ENCODE data around the gene IRF2. TPM values are rescaled to one million over a fixed set of nuclear protein-coding genes. Genes with fewer than 3 reads are reported as not detected.

Gene IRF2
- total and polyA plus RNA-seq, 5 donors, result 16.8 to 39.3 (median 28.3) TPM

DNA sequence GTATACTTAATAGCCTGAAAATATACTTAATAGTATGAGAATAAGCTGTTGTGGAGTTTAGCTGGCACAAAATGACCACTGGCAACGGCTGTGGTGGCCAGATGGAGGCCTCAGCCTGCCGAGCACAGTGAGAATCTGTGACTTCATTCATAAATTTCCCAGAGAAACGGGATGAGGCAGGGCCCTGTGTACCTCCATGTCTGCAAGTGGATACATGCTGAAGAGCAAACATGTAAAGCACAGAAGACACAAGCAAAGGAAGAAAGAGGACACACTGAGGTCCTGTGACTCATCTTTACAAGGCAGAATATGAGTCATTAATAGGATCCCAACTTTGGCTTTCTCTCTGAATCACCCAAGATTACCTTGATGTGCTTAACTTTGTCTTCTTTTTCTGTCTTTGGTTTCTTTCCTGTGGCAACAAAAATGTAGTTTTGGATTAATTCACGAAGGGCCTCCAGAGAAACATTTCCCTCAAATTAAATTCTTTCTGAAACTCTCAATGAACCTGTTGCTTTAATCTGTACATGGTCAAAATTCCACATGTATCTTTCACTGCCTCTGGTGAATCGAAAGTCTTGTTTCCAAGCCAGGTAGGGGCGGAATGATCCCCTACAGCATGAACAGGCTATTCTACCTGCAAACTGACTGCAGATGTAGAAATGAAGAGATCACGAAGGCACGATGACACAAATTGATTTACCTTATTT is 56.4 kb downstream of the IRF2 start:
- no peaks in the 10 kb centered on the region for H3K9me3 ChIP-seq (ENCODE audit: control insufficient read depth, low read length)
- H3K27me3 ChIP-seq (ENCODE audit: control insufficient read depth, insufficient read depth), result no peaks in the 10 kb centered on the region
- peak in 1 of 3 donors; percentile 71 for DNase-seq
- no peak overlapping the region for H3K27ac ChIP-seq (ENCODE audit: low read length)
- peak; percentile 32 to 43 for ATAC-seq
- intact Hi-C loops (cut with DNase I), result loop anchor here in 2 of 4 donors (5.0 to 10.0 kb wide), 2 partner anchors 47 to 54 kb away; partner anchors contain the start of gene IRF2 (in 1 of the 2)
- no peak overlapping the region for H3K4me3 ChIP-seq (ENCODE audit: low read length)
- peaks cover 17% of the 10 kb centered on the region for H3K4me1 ChIP-seq (ENCODE audit: control insufficient read depth, insufficient read depth, low read length)
- 71% methylated on average over 8 of the region's 8 CpGs for WGBS

DNA sequence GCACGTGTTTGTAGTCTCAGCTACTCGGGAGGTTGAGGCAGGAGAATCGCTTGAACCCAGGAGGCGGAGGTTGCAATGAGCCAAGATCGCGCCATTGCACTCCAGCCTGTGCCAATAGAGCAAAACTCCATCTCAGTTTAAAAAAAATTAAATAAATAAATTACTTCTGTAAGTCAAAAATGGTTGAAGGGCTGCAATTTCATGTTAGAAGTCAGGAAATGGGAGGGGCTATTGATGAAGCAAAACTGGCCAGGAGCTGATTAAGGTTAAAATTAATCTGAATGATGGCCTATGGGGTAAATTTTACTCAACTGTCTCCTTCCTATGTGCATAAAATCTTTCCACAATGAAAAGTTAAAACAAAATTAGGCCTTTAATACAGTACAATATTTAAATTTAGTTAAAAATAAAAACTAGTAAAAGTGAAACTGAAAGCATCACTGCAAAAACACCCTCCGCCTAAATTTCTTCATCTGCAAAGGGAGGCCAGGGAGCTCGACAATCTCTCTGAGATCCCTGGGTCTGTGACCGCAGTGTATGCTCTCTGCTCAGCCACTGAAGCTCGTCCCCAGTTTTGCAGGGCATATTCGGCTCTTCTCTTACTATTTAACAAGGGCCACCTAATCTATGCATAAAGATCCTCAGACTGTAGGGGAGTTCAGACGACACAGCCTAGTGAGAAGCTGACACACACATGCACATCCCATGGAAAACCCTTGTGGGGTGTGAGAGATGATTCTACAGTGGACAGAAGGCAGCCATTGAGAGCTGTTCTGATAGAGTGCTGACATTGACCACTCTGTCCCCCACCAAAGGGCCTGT is 57.2 kb downstream of the IRF2 start:
- intact Hi-C loops (cut with DNase I), result loop anchor here in 2 of 4 donors (5.0 to 10.0 kb wide), 2 partner anchors 48 to 55 kb away; partner anchors contain the start of gene IRF2 (in 1 of the 2)
- 63% methylated on average over 12 of the region's 12 CpGs for WGBS
- Histone ChIP-seq H3K27ac (ENCODE audit: low read length) (peak overlapping the region; percentile 86), H3K9me3 (ENCODE audit: control insufficient read depth, low read length) (no peaks in the 10 kb centered on the region), H3K4me1 (ENCODE audit: control insufficient read depth, insufficient read depth, low read length) (peaks cover 22% of the 10 kb centered on the region), H3K27me3 (ENCODE audit: control insufficient read depth, insufficient read depth) (no peaks in the 10 kb centered on the region), H3K4me3 (ENCODE audit: low read length) (peak overlapping the region; percentile 43)
- ATAC-seq (peak; percentile 57 to 58), DNase-seq (no peak)

DNA sequence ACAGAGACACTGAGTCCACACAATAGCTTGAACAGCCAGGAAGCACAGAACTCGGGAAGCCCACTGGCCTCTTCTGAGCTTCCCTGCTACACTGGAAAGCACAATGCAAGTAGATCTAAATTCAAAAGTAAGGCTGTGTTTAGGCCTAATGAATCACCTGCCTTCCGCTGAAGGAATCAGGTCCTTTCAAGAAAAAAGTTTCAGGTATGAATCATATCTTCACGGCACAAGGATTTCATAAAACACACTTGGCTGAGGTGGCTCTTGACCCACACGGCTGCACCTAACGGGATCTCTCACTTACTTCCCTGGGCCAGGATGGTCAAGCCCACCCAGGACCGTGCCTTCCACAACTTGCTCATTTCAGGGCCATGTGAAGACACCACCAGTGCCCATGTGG is 59.3 kb downstream of the IRF2 start:
- no peaks in the 10 kb centered on the region for H3K27me3 ChIP-seq (ENCODE audit: control insufficient read depth, insufficient read depth)
- ATAC-seq (no peak), DNase-seq (no peak)
- H3K27ac ChIP-seq (ENCODE audit: low read length), result no peak overlapping the region
- WGBS, result 91% methylated on average over 6 of the region's 6 CpGs
- H3K9me3 ChIP-seq (ENCODE audit: control insufficient read depth, low read length), result no peaks in the 10 kb centered on the region
- H3K4me3 ChIP-seq (ENCODE audit: low read length), result no peak overlapping the region
- peaks cover 24% of the 10 kb centered on the region for H3K4me1 ChIP-seq (ENCODE audit: control insufficient read depth, insufficient read depth, low read length)
- intact Hi-C loops (cut with DNase I), result loop anchor here in 2 of 4 donors (5.0 to 10.0 kb wide), 2 partner anchors 50 to 57 kb away; partner anchors contain the start of gene IRF2 (in 1 of the 2)

DNA sequence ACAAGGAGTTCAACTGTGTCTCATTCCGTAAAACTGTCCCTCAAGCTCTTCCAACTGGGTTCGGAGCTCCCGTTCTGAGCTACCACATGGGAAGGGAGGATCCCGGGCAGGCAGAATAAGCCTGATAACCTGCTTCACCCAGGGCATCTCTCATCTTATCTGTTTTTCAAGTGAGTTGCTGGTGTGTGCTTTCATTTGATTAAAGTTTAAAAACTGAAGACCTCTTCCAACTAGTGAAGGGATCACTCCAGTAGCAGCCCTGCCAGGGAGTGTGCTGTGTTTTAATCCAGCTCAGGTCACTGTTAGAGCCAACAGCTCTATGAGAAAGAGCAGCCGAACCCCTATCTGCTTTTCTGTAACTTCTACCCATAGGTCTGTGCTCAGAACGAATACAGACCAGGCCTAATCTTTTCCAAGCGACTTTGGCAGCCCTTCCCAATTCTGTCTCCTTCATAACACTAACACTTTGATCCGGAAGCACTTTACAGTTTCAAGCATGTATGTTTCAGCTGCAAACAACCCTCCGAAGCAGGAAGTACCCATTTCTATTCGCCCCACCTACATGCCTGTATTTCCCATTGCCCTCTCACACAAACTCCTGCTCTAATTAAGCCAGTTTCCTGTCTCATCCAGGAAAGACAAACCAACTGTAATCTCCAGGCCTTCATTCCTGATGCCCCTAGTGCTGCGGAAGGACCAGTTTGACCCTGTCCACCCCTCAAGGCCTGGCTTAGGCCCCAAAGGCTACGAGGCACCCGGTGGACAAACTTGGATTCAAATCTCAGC is 60.9 kb downstream of the IRF2 start:
- peak; percentile 56 to 61 for ATAC-seq

DNA sequence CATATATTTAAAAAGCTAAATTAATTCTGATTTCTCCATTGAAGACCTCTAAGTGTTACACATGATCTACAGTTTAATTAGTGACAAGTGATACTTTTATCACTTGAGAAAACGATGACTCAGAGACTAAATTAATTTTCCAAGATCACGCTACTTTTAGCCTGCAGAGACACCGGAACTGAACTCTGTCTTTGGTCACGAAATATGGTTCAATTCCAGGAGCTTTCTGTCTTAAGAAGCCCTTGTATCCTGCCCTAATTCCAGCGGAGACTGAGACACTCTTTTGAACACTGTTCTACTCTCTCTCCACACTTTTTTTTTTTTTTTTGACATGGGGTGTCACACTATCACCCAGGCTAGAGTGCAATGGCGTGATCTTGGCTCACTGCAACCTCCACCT is 63.6 kb downstream of the IRF2 start:
- WGBS, result 76% methylated on average over 6 of the region's 6 CpGs
- ATAC-seq, result no peak
- H3K4me3 ChIP-seq (ENCODE audit: low read length), result no peak overlapping the region
- no peaks in the 10 kb centered on the region for H3K27me3 ChIP-seq (ENCODE audit: control insufficient read depth, insufficient read depth)
- DNase-seq, result no peak
- no peaks in the 10 kb centered on the region for H3K9me3 ChIP-seq (ENCODE audit: control insufficient read depth, low read length)
- intact Hi-C loops (cut with DNase I), result loop anchor here in 1 of 4 donors (10.0 kb wide), 1 partner anchor 54 kb away; no protein-coding TSS in a partner anchor
- peaks cover 37% of the 10 kb centered on the region for H3K4me1 ChIP-seq (ENCODE audit: control insufficient read depth, insufficient read depth, low read length)
- no peak overlapping the region for H3K27ac ChIP-seq (ENCODE audit: low read length)

More for the DNA sequence above, 60.9 kb downstream of the IRF2 start:
- intact Hi-C loops (cut with DNase I), result loop anchor here in 1 of 4 donors (10.0 kb wide), 1 partner anchor 51 kb away; no protein-coding TSS in a partner anchor
- Histone ChIP-seq H3K9me3 (ENCODE audit: control insufficient read depth, low read length) (no peaks in the 10 kb centered on the region), H3K4me3 (ENCODE audit: low read length) (no peak overlapping the region), H3K27me3 (ENCODE audit: control insufficient read depth, insufficient read depth) (no peaks in the 10 kb centered on the region), H3K27ac (ENCODE audit: low read length) (peak overlapping the region; percentile 87), H3K4me1 (ENCODE audit: control insufficient read depth, insufficient read depth, low read length) (peaks cover 30% of the 10 kb centered on the region)
- WGBS, result 39% methylated on average over 13 of the region's 13 CpGs
- no peak for DNase-seq

DNA sequence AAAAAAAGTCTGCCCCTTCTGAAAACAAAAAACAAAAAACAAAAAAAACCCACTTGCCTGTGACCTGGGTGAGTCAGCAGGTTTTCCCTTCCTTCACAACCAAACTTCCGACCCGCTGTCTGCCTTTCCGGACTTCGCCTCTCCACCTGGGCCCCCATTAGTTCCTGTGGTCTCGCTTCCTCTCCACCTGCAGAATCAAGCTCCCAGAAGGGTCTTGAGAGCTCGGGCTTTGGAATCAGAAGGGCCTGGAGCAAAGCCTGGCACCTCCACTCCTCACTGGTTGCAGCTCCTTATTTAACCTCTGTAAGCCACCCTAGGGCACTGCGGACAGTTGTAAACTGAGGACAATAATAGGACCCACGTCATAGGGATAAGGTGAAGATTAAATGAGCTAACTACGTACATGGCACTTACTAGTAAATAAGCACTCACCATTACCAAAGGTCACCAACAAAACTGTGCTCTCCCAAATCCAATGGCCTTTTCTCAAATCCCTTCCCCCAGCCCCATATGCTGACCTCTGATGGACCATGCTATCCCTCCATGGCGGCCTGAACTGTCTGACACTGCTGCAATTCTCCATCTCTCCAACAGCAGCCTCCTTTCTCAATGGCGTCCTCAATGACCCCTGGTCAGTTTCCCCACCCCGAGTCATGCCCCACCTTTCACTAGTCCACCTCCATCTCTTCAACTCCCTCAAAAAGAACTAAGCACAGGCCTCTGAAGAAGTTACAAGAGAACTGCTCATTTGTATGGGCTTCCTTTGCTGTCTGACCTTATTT is 64.2 kb downstream of the IRF2 start:
- H3K4me1 ChIP-seq (ENCODE audit: control insufficient read depth, insufficient read depth, low read length), result peaks cover 37% of the 10 kb centered on the region
- H3K4me3 ChIP-seq (ENCODE audit: low read length), result no peak overlapping the region
- 86% methylated on average over 12 of the region's 12 CpGs for WGBS

DNA sequence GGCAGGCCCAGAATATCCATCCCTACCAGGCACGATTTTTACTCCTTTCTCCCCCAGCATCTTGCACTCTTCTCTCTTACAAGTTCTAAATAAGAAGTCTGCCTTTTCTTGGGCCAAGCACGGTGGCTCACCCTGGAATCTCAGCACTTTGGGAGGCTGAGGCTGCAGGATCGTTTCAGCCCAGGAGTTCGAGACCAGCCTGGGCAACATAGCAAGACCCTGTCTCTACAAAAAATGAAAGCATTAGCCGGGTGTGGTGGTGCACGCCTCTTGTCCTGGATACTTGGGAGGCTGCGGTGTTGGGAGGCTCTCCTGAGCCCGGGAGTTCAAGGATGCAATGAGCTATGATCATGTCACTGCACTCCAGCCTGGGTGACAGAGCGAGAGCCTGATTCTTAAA is 64.8 kb downstream of the IRF2 start:
- DNase-seq (no peak), ATAC-seq (no peak)
- peaks cover 37% of the 10 kb centered on the region for H3K4me1 ChIP-seq (ENCODE audit: control insufficient read depth, insufficient read depth, low read length)
- 92% methylated on average over 9 of the region's 9 CpGs for WGBS
- no peak overlapping the region for H3K4me3 ChIP-seq (ENCODE audit: low read length)
- H3K27ac ChIP-seq (ENCODE audit: low read length), result no peak overlapping the region
- no peaks in the 10 kb centered on the region for H3K9me3 ChIP-seq (ENCODE audit: control insufficient read depth, low read length)
- no peaks in the 10 kb centered on the region for H3K27me3 ChIP-seq (ENCODE audit: control insufficient read depth, insufficient read depth)
- intact Hi-C loops (cut with DNase I), result no loop called here

More for the DNA sequence above, 64.2 kb downstream of the IRF2 start:
- DNase-seq (no peak), ATAC-seq (no peak)
- Histone ChIP-seq H3K27me3 (ENCODE audit: control insufficient read depth, insufficient read depth) (no peaks in the 10 kb centered on the region), H3K9me3 (ENCODE audit: control insufficient read depth, low read length) (no peaks in the 10 kb centered on the region), H3K27ac (ENCODE audit: low read length) (no peak overlapping the region)
- intact Hi-C loops (cut with DNase I), result loop anchor here in 1 of 4 donors (10.0 kb wide), 1 partner anchor 55 kb away; no protein-coding TSS in a partner anchor

DNA sequence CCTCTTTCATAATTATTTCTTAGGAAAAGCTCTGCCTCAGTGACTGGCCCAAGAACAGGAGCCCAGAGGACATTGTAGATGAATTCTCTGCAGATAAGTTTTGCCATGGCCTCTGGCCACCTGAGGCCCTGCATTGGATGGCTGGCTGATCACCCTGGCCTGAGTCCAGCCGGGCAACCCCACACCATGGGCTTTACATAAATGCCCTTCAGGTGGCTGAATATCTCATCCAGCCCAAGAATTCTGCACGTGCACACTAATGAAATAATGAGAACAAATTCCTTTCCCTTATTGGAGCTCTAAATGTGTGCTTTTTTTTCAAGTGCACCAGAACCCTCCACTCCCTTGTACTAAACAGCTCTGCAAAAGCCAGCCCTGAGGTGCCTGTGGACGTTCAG is 65.7 kb downstream of the IRF2 start:
- Histone ChIP-seq H3K27ac (ENCODE audit: low read length) (no peak overlapping the region), H3K4me1 (ENCODE audit: control insufficient read depth, insufficient read depth, low read length) (peaks cover 34% of the 10 kb centered on the region), H3K27me3 (ENCODE audit: control insufficient read depth, insufficient read depth) (no peaks in the 10 kb centered on the region), H3K4me3 (ENCODE audit: low read length) (no peak overlapping the region), H3K9me3 (ENCODE audit: control insufficient read depth, low read length) (no peaks in the 10 kb centered on the region)
- no peak for DNase-seq
- no peak for ATAC-seq
- intact Hi-C loops (cut with DNase I), result no loop called here
- 76% methylated on average over 3 of the region's 3 CpGs for WGBS

DNA sequence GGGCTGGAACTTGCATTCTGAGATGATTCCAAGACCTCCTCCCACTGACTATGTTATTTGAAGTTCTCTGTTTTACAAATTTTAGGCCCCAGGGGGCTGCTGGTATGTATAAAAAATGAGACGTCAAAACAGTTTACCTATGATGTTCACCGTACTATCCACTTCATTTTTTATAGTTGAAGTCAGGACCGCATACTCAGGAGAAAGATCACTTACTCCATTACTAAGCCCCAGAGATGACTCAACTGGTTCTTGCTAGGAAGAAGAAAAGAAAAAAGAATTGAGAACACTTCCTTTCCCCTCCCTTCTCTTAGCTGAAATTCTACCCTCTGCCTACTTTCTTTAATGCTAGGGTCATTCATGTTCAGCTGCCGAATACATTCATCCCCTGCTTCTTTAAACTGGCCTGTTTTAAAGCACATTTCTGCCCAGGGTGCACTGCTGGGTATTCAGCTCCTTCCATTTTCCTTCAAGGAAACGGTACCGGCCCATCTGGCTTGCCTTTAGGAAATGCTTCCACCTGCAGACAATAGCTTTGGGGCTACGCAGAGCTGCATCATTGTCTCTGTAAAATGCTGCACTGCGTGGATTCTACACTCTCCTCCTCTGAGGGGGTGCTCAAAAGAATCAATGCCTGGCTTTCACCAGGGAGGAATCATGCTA is 66.2 kb downstream of the IRF2 start:
- intact Hi-C loops (cut with DNase I), result no loop called here
- no peak for ATAC-seq

More for the DNA sequence above, 66.2 kb downstream of the IRF2 start:
- Histone ChIP-seq H3K4me1 (ENCODE audit: control insufficient read depth, insufficient read depth, low read length) (peaks cover 28% of the 10 kb centered on the region), H3K9me3 (ENCODE audit: control insufficient read depth, low read length) (no peaks in the 10 kb centered on the region), H3K27me3 (ENCODE audit: control insufficient read depth, insufficient read depth) (no peaks in the 10 kb centered on the region), H3K27ac (ENCODE audit: low read length) (peak overlapping the region; percentile 65), H3K4me3 (ENCODE audit: low read length) (no peak overlapping the region)
- 67% methylated on average over 8 of the region's 8 CpGs for WGBS
- DNase-seq, result no peak
